DND-41 (cell line): ENCODE measurements around the gene CARS1.

Experiments used
- ATAC-seq: fragments of 200-7000 bp; cut with Tn5 transposase; 3 replicates; pipeline ENCODE4 v1.9.1; 2021; ENCODE audit warnings: low read depth; ENCODE audit not compliant: insufficient read depth
- DNase-seq: peaks from one replicate; pipeline ENCODE4 v3.0.0-alpha.2; 2020
- H2AFZ ChIP-seq: 2 replicates; pipeline ENCODE4 v1.6.0; 2012; ENCODE audit warnings: low read depth, low read length
- H3K27ac ChIP-seq: 2 replicates; pipeline ENCODE4 v1.5.1; 2012; ENCODE audit warnings: low read length, inconsistent platforms
- H3K27me3 ChIP-seq: fragments of 200-600 bp; sonication (generic); 2 replicates; pipeline ENCODE4 v1.6.0; 2012; ENCODE audit warnings: low read length, mild to moderate bottlenecking, inconsistent platforms; ENCODE audit not compliant: insufficient read depth, poor library complexity
- H3K36me3 ChIP-seq: 2 replicates; pipeline ENCODE4 v1.5.1; 2012; ENCODE audit warnings: low read length, inconsistent platforms; ENCODE audit not compliant: insufficient read depth
- H3K4me1 ChIP-seq: 2 replicates; pipeline ENCODE4 v1.5.1; 2012; ENCODE audit warnings: mild to moderate bottlenecking, low read length; ENCODE audit not compliant: insufficient read depth
- H3K4me2 ChIP-seq: 2 replicates; pipeline ENCODE4 v1.6.0; 2012; ENCODE audit warnings: mild to moderate bottlenecking, moderate library complexity, low read length, inconsistent platforms; ENCODE audit not compliant: insufficient read depth
- H3K4me3 ChIP-seq, 2 experiments: fragments of 200-600 bp in 1 of 2; shearing (Covaris generic) in 1 of 2; 2 replicates each; pipeline ENCODE4 v1.5.1; 2012 to 2016; ENCODE audit warnings: inconsistent platforms in 2 of 2, low read length in 2 of 2, mild to moderate bottlenecking in 2 of 2, low read depth in 1 of 2, moderate library complexity in 1 of 2
- H3K79me2 ChIP-seq: 2 replicates; pipeline ENCODE4 v1.6.0; 2012; ENCODE audit warnings: low read length, inconsistent platforms; ENCODE audit not compliant: insufficient read depth
- H3K9ac ChIP-seq: 2 replicates; pipeline ENCODE4 v1.6.0; 2012; ENCODE audit warnings: low read depth, mild to moderate bottlenecking, inconsistent platforms, low read length, moderate library complexity
- H3K9me3 ChIP-seq: 2 replicates; pipeline ENCODE4 v1.5.1; 2012; ENCODE audit warnings: low read length, moderate library complexity, mild to moderate bottlenecking, inconsistent platforms; ENCODE audit not compliant: insufficient read depth, severe bottlenecking
- H4K20me1 ChIP-seq: 2 replicates; pipeline ENCODE4 v1.6.0; 2012; ENCODE audit warnings: low read length; ENCODE audit not compliant: insufficient read depth
- EZH2 ChIP-seq: IDR thresholded peaks from 3 replicates; pipeline ENCODE4 v1.6.1; 2012; ENCODE audit warnings: borderline replicate concordance, low read depth, mild to moderate bottlenecking, moderate library complexity, low read length, inconsistent platforms; ENCODE audit not compliant: severe bottlenecking
- TF ChIP-seq, protein P1 (sequence below): IDR thresholded peaks from 2 replicates; pipeline ENCODE4 v1.5.1; 2012; ENCODE audit warnings: borderline replicate concordance, low read length, moderate library complexity, mild to moderate bottlenecking; ENCODE audit not compliant: poor library complexity, severe bottlenecking; ENCODE audit errors: extremely low read depth

CARS1 gene

DNA sequence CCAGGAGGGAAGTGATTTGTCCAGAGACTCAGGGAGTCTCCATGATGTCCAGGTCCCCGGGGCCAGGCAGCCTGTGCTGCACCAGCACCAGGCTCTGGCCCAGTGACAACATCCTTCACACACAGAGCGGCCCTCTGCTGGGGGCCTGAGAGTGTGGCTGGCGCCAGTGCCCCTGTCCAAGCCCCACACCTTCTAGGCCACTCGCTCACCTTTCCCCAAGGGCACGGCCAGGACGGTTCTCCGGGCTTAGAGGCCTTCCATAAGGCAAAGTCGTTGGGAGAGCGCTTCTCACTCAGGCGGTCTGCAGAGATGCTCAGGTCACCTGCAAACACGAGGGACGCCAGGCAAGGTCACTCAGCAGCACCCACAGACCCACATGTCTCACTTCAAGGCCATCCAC is 37.2 kb downstream of the CARS1 start:
- no peak for ATAC-seq
- no peak for DNase-seq
- no peak overlapping the region for H3K9ac ChIP-seq
- TF ChIP-seq EZH2: no peak
- TF ChIP-seq, protein P1, sequence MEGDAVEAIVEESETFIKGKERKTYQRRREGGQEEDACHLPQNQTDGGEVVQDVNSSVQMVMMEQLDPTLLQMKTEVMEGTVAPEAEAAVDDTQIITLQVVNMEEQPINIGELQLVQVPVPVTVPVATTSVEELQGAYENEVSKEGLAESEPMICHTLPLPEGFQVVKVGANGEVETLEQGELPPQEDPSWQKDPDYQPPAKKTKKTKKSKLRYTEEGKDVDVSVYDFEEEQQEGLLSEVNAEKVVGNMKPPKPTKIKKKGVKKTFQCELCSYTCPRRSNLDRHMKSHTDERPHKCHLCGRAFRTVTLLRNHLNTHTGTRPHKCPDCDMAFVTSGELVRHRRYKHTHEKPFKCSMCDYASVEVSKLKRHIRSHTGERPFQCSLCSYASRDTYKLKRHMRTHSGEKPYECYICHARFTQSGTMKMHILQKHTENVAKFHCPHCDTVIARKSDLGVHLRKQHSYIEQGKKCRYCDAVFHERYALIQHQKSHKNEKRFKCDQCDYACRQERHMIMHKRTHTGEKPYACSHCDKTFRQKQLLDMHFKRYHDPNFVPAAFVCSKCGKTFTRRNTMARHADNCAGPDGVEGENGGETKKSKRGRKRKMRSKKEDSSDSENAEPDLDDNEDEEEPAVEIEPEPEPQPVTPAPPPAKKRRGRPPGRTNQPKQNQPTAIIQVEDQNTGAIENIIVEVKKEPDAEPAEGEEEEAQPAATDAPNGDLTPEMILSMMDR: no peak
- H3K36me3 ChIP-seq: peaks cover 78% of the 10 kb centered on the region
- H4K20me1 ChIP-seq: peaks cover 4% of the 10 kb centered on the region; the same call in 1 of the 2 replicates
- H3K79me2 ChIP-seq: no peaks in the 10 kb centered on the region
- H3K4me2 ChIP-seq: no peak overlapping the region
- no peak overlapping the region for H2AFZ ChIP-seq
- no peak overlapping the region for H3K27ac ChIP-seq
- H3K4me3 ChIP-seq: no peak overlapping the region
- H3K9me3 ChIP-seq: no peaks in the 10 kb centered on the region
- H3K27me3 ChIP-seq: no peaks in the 10 kb centered on the region
- H3K4me1 ChIP-seq: no peaks in the 10 kb centered on the region

DNA sequence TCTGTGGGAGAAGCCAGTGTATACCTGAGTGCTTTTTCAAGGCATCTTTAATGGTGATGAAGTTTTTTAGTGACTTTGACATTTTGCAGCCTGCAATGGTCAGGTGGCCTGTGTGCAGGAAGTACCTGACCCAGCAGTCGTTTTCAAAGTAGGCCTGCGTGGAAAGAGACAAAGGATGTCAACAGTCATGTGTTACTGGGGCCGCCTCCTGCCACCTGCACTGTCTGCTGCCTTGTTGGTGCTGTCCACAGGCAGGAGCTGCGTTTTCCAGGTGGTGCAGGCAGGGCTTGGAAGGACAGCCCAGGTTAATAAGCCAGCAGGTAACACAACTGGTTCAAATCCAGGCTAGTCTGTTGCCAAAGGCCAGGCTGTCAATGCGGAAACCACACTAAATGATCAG is 38.6 kb downstream of the CARS1 start:
- Histone ChIP-seq H3K9me3 (no peaks in the 10 kb centered on the region), H3K4me2 (no peak overlapping the region), H3K79me2 (no peaks in the 10 kb centered on the region), H3K9ac (no peak overlapping the region), H3K4me1 (no peaks in the 10 kb centered on the region), H4K20me1 (peaks cover 4% of the 10 kb centered on the region; the same call in 1 of the 2 replicates), H3K36me3 (peaks cover 85% of the 10 kb centered on the region), H3K4me3 (no peak overlapping the region), H3K27me3 (no peaks in the 10 kb centered on the region), H2AFZ (no peak overlapping the region), H3K27ac (no peak overlapping the region)
- ATAC-seq (no peak), DNase-seq (no peak)
- TF ChIP-seq EZH2: no peak
- TF ChIP-seq, protein P1: no peak

DNA sequence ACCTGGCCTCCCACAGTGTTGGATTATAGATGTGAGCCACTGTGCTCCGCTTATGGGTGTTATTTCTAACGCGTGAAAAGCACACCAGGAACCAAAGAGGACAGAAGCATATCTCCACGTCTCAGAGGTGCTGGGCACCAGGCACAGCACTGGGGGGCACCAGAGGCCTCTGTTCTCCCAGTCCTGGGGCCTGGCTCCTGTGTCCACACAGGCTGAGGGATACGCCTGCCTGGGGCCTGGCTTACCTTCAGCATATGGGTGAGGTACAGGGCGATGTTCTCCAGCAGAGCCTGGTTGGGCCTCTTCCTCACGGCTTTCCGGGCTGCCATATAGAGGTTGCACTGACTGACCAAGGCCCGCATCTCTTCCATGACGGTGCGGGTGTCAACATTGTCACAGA is 40.4 kb downstream of the CARS1 start:
- Histone ChIP-seq H3K4me3 (no peak overlapping the region), H3K27ac (no peak overlapping the region), H2AFZ (no peak overlapping the region), H3K9ac (no peak overlapping the region), H3K4me1 (no peaks in the 10 kb centered on the region), H3K36me3 (peaks cover 86% of the 10 kb centered on the region), H4K20me1 (peaks cover 4% of the 10 kb centered on the region; the same call in 1 of the 2 replicates), H3K79me2 (no peaks in the 10 kb centered on the region), H3K9me3 (no peaks in the 10 kb centered on the region), H3K4me2 (no peak overlapping the region), H3K27me3 (no peaks in the 10 kb centered on the region)
- no peak for TF ChIP-seq EZH2
- TF ChIP-seq, protein P1: peak; percentile 21
- ATAC-seq: no peak
- DNase-seq: no peak

DNA sequence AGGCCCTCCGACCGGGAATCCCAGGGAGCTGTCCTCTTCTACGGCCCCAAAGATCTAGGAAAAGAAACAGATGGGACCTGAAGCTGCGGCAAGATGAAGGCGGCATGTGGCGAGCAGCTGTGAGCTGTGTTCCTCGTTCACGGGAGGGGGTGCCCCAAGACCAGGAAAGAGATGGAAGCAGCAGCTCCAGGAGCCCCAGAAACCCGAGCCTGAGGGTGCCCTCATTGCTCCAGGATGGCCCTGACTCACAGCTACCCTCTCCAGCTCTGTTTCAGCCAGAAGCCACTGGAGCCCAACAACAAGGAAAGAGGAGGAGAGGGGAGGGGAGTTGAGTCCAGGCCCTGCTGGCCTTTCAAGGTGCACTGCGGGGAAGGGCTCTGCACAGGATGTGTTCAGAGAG is 41.4 kb downstream of the CARS1 start:
- TF ChIP-seq, protein P1: no peak
- TF ChIP-seq EZH2: no peak
- peaks cover 89% of the 10 kb centered on the region for H3K36me3 ChIP-seq

More for the DNA sequence above, 41.4 kb downstream of the CARS1 start:
- H3K4me3 ChIP-seq: no peak overlapping the region
- DNase-seq (no peak), ATAC-seq (no peak)
- H3K9ac ChIP-seq: no peak overlapping the region
- H3K27ac ChIP-seq: no peak overlapping the region
- no peaks in the 10 kb centered on the region for H3K4me1 ChIP-seq
- H3K27me3 ChIP-seq: no peaks in the 10 kb centered on the region
- no peak overlapping the region for H3K4me2 ChIP-seq
- H2AFZ ChIP-seq: no peak overlapping the region
- peaks cover 4% of the 10 kb centered on the region; the same call in 1 of the 2 replicates for H4K20me1 ChIP-seq
- no peaks in the 10 kb centered on the region for H3K79me2 ChIP-seq
- H3K9me3 ChIP-seq: no peaks in the 10 kb centered on the region
